K562 (cell line): ENCODE measurements around the gene CRLF1. TPM values are rescaled to one million over a fixed set of nuclear protein-coding genes. Genes with fewer than 3 reads are reported as not detected.

Experiments
- ARNT ChIP-seq, 2 experiments: fragments of 450-650 bp; IDR thresholded peaks; 2 replicates each; pipeline ENCODE4 v1.6.1; 2016; ENCODE audit warnings: mild to moderate bottlenecking in 1 of 2
- CEBPG ChIP-seq, 3 experiments: fragments of 200-800 bp in 1 of 3; sonication (Bioruptor generic) in 1 of 3; sonication (generic) in 1 of 3; formaldehyde crosslinking in 1 of 3; IDR thresholded peaks in 2 of 3; conservative IDR thresholded peaks in 1 of 3; 2 replicates each; pipeline versions ENCODE4 v1.6.1 to v1.8.0; 2016 to 2022; ENCODE audit warnings: missing compliant biosample characterization in 2 of 3, missing genetic modification characterization in 2 of 3, mild to moderate bottlenecking in 1 of 3, missing genetic modification reagents in 1 of 3
- CHCHD3 ChIP-seq: fragments of 250-450 bp; sonication (Bioruptor Pico); IDR thresholded peaks from 2 replicates; pipeline ENCODE4 v2.1.2; 2022; ENCODE audit warnings: mild to moderate bottlenecking
- GATAD2A ChIP-seq: fragments of 450-650 bp; IDR thresholded peaks from 2 replicates; pipeline ENCODE4 v1.6.1; 2017
- GATAD2B ChIP-seq: fragments of 450-650 bp; IDR thresholded peaks from 2 replicates; pipeline ENCODE4 v1.6.1; 2017; ENCODE audit warnings: mild to moderate bottlenecking, borderline replicate concordance
- HNRNPLL ChIP-seq: fragments of 200-400 bp; formaldehyde crosslinking; IDR thresholded peaks from 2 replicates; pipeline ENCODE4 v1.6.1; 2017; ENCODE audit warnings: low read length, low read depth, mild to moderate bottlenecking; ENCODE audit not compliant: poor library complexity, severe bottlenecking
- L3MBTL2 ChIP-seq: fragments of 450-650 bp; IDR thresholded peaks from 2 replicates; pipeline ENCODE4 v1.6.1; 2016; ENCODE audit warnings: mild to moderate bottlenecking, moderate library complexity
- MAX ChIP-seq: sonication (generic); formaldehyde crosslinking; IDR thresholded peaks from 2 replicates; pipeline ENCODE4 v1.9.0; 2022; ENCODE audit warnings: mild to moderate bottlenecking, missing genetic modification reagents
- MCM2 ChIP-seq: fragments of 450-650 bp; IDR thresholded peaks from 2 replicates; pipeline ENCODE4 v1.6.1; 2017; ENCODE audit warnings: low read depth, mild to moderate bottlenecking
- NFYB ChIP-seq: IDR thresholded peaks from 2 replicates; pipeline ENCODE4 v1.6.1; 2011; ENCODE audit warnings: mild to moderate bottlenecking, moderate library complexity; ENCODE audit not compliant: insufficient read length; ENCODE audit errors: extremely low read depth
- PTTG1 ChIP-seq: fragments of 450-650 bp; IDR thresholded peaks from 2 replicates; pipeline ENCODE4 v1.6.1; 2016; ENCODE audit warnings: low read depth, mild to moderate bottlenecking, missing genetic modification characterization, missing compliant biosample characterization
- RBM22 ChIP-seq: fragments of 200-400 bp; formaldehyde crosslinking; IDR thresholded peaks from 2 replicates; pipeline ENCODE4 v1.6.1; 2018; ENCODE audit warnings: low read length, low read depth; ENCODE audit not compliant: poor library complexity, severe bottlenecking
- SMARCA4 ChIP-seq: fragments of 450-650 bp; IDR thresholded peaks from 2 replicates; pipeline ENCODE4 v1.6.1; 2016
- TBL1XR1 ChIP-seq, 2 experiments: IDR thresholded peaks; 2 replicates each; pipeline ENCODE4 v1.6.1; 2012; ENCODE audit warnings: improper control_type of control experiment in 2 of 2, low read length in 2 of 2, mild to moderate bottlenecking in 1 of 2
- TGIF2 ChIP-seq: sonication (generic); formaldehyde crosslinking; IDR thresholded peaks from 2 replicates; pipeline ENCODE4 v1.8.1; 2022; ENCODE audit warnings: mild to moderate bottlenecking, missing genetic modification reagents, moderate library complexity
- THRA ChIP-seq: fragments of 450-650 bp; IDR thresholded peaks from 2 replicates; pipeline ENCODE4 v1.6.1; 2017; ENCODE audit warnings: mild to moderate bottlenecking, moderate library complexity
- TSHZ1 ChIP-seq: fragments of 250-450 bp; sonication (Bioruptor Pico); IDR thresholded peaks from 2 replicates; pipeline ENCODE4 v1.4.0; 2020; ENCODE audit warnings: mild to moderate bottlenecking, moderate library complexity
- VEZF1 ChIP-seq: fragments of 200-800 bp; sonication (Bioruptor generic); IDR thresholded peaks from 2 replicates; pipeline ENCODE4 v1.6.1; 2017; ENCODE audit warnings: missing genetic modification characterization, missing compliant biosample characterization
- ZNF274 ChIP-seq: IDR thresholded peaks from 2 replicates; pipeline ENCODE4 v1.6.1; 2011; ENCODE audit warnings: low read depth, mild to moderate bottlenecking, low read length, moderate library complexity, borderline replicate concordance
- ZNF589 ChIP-seq: fragments of 200-800 bp; sonication (Bioruptor generic); IDR thresholded peaks from 2 replicates; pipeline ENCODE4 v1.6.1; 2016; ENCODE audit warnings: low read depth, missing genetic modification characterization, missing compliant biosample characterization
- ZNF717 ChIP-seq: fragments of 250-450 bp; sonication (Bioruptor Pico); IDR thresholded peaks from 2 replicates; pipeline ENCODE4 v1.5.0; 2021
- ZNF778 ChIP-seq: fragments of 450-650 bp; formaldehyde crosslinking; IDR thresholded peaks from 2 replicates; pipeline ENCODE4 v1.4.0; 2020; ENCODE audit warnings: mild to moderate bottlenecking, moderate library complexity
- polyA plus RNA-seq, 8 experiments: library from polyadenylated mRNA; depleted of rRNA in 4 of 8; stranded (reverse) in 5 of 8; unstranded in 3 of 8; fragments of >200 nt; fragmentation: Nextera tagmentation in 2 of 8; fragmentation: Illumina TruSeq in 1 of 8; extraction: Ambion mirVana in 2 of 8; extraction: Trizol in 1 of 8; gene quantifications; 2 replicates each; pipeline versions ENCODE4 v1.2.1 to v1.2.3, GENCODE V29; 2011 to 2014; ENCODE audit warnings: inconsistent platforms in 1 of 8, missing spikeins in 1 of 8
- total RNA-seq, 7 experiments: library from RNA; depleted of rRNA in 6 of 7; stranded (reverse); fragments of >200 nt in 6 of 7; fragmentation: Illumina TruSeq in 2 of 7; extraction: Trizol in 2 of 7; gene quantifications; 2 replicates each; pipeline versions ENCODE4 v1.2.1 to v1.2.3, GENCODE V29; 2011 to 2021; ENCODE audit warnings: low replicate concordance in 1 of 7

The CRLF1 gene
- total and polyA plus RNA-seq, 9 of the 15 experiments (the other 6 are each of a cell fraction or from before 2014, with no cell fraction given): 0.85 to 3.6 (median 1.7) TPM

- TF ChIP-seq TBL1XR1 (IDR thresholded peaks at IDR 0.05; ENCODE audit: low read length in 2 of 2) (no peak), ZNF717 (CRISPR knock-in tag) (no peak), MCM2 (no peak), RBM22 (no peak), HNRNPLL (peak; percentile 73), MAX (CRISPR knock-in tag) (peak; percentile 83), SMARCA4 (peak; percentile 38; the same call in 1 of the 2 replicates), CEBPG (CRISPR knock-in tag; IDR thresholded peaks at IDR 0.05) (no peak), CEBPG (tag; conservative IDR thresholded peaks at IDR 0.05 in 1 of 2, IDR thresholded peaks at IDR 0.05 in 1 of 2) (no peak), VEZF1 (CRISPR knock-in tag) (peak; percentile 58), ZNF274 (no peak), TSHZ1 (CRISPR knock-in tag) (no peak), ZNF778 (CRISPR knock-in tag) (no peak), ARNT (IDR thresholded peaks at IDR 0.05) (peak; percentile 66 to 77; a peak in 3 of 4 replicates), GATAD2B (no peak; the same call in 1 of the 2 replicates), L3MBTL2 (peak; percentile 72; the same call in 1 of the 2 replicates), GATAD2A (peak; percentile 86), PTTG1 (tag) (no peak), THRA (no peak), NFYB (peak; percentile 5), ZNF589 (CRISPR knock-in tag) (no peak), CHCHD3 (CRISPR knock-in tag) (no peak), TGIF2 (no peak)
Observed at GRCh38 chr19:18557411-18558201, 49.0 kb downstream of the CRLF1 start, which contains the start of gene KXD1 (continued).
